Activated T-helper 2 cell treated with anti-CD3 and anti-CD28 coated beads, Interferon-gamma antibody, Interleukin-2, Interleukin-4, amounts not matched to agents 10 μg/mL and 5 μg/mL and 100 μg/mL, durations not matched to agents 14 hours and 24 hours and 36 hours (primary cell): Measurements from ENCODE around the gene ADAM12. TPM values are rescaled to one million over a fixed set of nuclear protein-coding genes. Genes with fewer than 3 reads are reported as not detected.
"Not testable (repeated sequence)": the region's sequence is repeated elsewhere in the genome, so short reads cannot be mapped to it uniquely, and the experiment has no call there.

ENCODE experiments used
- DNase-seq: peaks from one replicate; pipeline ENCODE4 v3.0.0; 2021; ENCODE audit warnings: low spot score
- H3K27ac Mint-ChIP-seq: one replicate; pipeline ENCODE4 v1.8.0; 2021; ENCODE audit warnings: mixed read lengths
- H3K27me3 Mint-ChIP-seq: one replicate; pipeline ENCODE4 v1.8.0; 2021; ENCODE audit warnings: low read depth, mixed read lengths
- H3K36me3 Mint-ChIP-seq: one replicate; pipeline ENCODE4 v1.8.0; 2021; ENCODE audit warnings: low read depth, mixed read lengths
- H3K4me1 Mint-ChIP-seq: one replicate; pipeline ENCODE4 v1.8.0; 2021; ENCODE audit warnings: low read depth, mixed read lengths
- H3K4me3 Mint-ChIP-seq: one replicate; pipeline ENCODE4 v1.8.0; 2021; ENCODE audit warnings: low read depth, mild to moderate bottlenecking, moderate library complexity, mixed read lengths
- H3K9me3 Mint-ChIP-seq: one replicate; pipeline ENCODE4 v1.8.0; 2021; ENCODE audit warnings: mixed read lengths
- intact Hi-C: fragments of 100-400 bp; cut with micrococcal nuclease; formaldehyde crosslinking; loops from one replicate; pipeline ENCODE4 v1.15.1; 2023
- total RNA-seq: library from RNA; stranded (reverse); gene quantifications from 2 replicates; pipeline ENCODE4 v1.2.3, GENCODE V29; 2022

The ADAM12 gene
- total RNA-seq, 1 donor from 2014 or later = 0.05 TPM

DNA sequence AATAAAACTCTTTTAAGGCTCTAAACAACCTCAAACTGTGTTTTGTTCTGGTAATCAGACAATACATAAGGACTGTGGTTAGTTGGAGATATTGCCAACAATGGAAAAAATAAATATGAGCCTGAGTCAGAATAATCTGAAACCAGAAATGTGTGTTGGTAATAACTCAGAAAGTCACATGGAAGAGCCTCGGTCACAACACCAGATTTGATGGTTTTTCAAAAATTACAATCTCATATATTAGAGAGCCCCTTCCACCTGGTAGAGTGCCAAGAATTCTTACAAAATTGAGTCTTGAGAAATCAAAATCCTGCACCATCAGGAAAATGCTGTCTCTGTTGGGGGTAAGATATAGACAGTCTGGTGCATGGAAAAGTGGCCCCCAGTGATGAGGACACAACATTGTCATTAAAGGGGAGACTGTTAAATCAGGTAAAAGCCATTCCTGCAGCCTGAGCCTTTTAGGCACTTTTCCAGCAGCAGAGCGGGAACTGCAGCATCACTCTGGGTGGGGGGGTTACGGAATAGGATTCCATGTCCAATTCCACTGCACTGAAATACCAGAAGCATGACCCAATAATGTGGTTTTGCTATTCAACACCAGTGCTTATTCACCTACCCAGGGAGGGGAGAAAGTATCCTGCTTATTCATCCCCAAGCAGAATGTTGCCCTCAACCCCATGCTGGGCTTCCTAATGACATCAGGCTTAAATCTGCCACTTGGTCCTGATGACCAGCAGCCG is 9.5 kb upstream of the ADAM12 start:
- H3K27ac Mint-ChIP-seq = no peak overlapping the region
- no peak overlapping the region for H3K4me3 Mint-ChIP-seq
- intact Hi-C loops = no loop called here
- H3K27me3 Mint-ChIP-seq = no peaks in the 10 kb centered on the region
- no peak for DNase-seq
- H3K36me3 Mint-ChIP-seq = no peaks in the 10 kb centered on the region
- H3K9me3 Mint-ChIP-seq = no peaks in the 10 kb centered on the region
- H3K4me1 Mint-ChIP-seq = no peaks in the 10 kb centered on the region

- no peaks in the 10 kb centered on the region for H3K4me1 Mint-ChIP-seq
- no peak overlapping the region for H3K27ac Mint-ChIP-seq
- DNase-seq = no peak
- H3K9me3 Mint-ChIP-seq = no peaks in the 10 kb centered on the region
- no peak overlapping the region for H3K4me3 Mint-ChIP-seq
- H3K27me3 Mint-ChIP-seq = no peaks in the 10 kb centered on the region
- intact Hi-C loops = no loop called here
- H3K36me3 Mint-ChIP-seq = no peaks in the 10 kb centered on the region
Measured at GRCh38 chr10:126397156-126397555, 8.9 kb upstream of the ADAM12 start.

DNA sequence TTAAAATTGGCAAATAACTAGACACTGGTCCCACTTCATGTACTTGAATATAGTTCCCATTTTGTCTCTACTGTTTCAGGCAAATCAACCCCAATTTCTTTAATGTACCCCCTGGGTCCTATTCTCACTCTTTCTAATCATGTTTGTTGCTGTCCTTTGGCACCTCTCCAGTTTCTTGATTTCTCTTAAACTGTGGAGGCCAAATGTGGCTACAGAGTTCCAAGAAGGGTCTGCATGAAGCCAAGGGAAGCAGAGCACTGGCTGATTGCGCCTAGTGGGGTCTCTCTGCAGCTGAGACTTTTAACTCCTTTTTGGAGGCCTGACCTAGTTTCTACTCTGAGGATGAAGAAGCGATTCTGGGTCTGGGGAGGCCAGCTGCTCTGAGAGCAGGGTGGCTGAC is 6.7 kb upstream of the ADAM12 start:
- no peak overlapping the region for H3K4me3 Mint-ChIP-seq
- H3K27ac Mint-ChIP-seq = no peak overlapping the region
- H3K27me3 Mint-ChIP-seq = no peaks in the 10 kb centered on the region
- H3K36me3 Mint-ChIP-seq = no peaks in the 10 kb centered on the region
- DNase-seq = no peak
- intact Hi-C loops = no loop called here
- H3K4me1 Mint-ChIP-seq = no peaks in the 10 kb centered on the region
- no peaks in the 10 kb centered on the region for H3K9me3 Mint-ChIP-seq

DNA sequence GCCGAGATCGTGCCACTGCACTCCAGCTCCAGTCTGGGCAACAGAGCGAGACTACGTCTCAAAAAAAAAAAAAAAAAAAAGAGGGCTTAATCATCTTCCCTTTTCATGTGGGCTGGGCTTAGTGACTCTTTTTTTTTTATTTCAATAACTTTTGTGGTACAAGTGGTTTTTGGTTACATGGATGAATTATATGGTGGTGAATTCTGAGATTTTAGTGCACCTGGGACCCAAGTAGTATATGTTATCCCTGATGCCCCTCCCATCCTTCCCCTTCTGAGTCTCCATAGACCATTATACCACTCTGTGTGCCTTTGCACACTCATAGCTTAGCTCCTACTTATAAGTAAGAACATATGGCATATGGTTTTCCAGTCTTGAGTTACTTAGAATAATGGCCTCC is 4.8 kb upstream of the ADAM12 start:
- intact Hi-C loops = no loop called here
- no peak overlapping the region for H3K27ac Mint-ChIP-seq
- no peaks in the 10 kb centered on the region for H3K4me1 Mint-ChIP-seq
- H3K4me3 Mint-ChIP-seq = no peak overlapping the region
- H3K27me3 Mint-ChIP-seq = peaks cover 9% of the 10 kb centered on the region
- no peaks in the 10 kb centered on the region for H3K36me3 Mint-ChIP-seq
- no peak for DNase-seq
- H3K9me3 Mint-ChIP-seq = no peaks in the 10 kb centered on the region

- intact Hi-C loops = no loop called here
- Mint-ChIP-seq H3K27ac (no peak overlapping the region), H3K36me3 (no peaks in the 10 kb centered on the region), H3K4me1 (no peaks in the 10 kb centered on the region), H3K27me3 (peaks cover 9% of the 10 kb centered on the region), H3K9me3 (no peaks in the 10 kb centered on the region), H3K4me3 (no peak overlapping the region)
- no peak for DNase-seq
Measured at GRCh38 chr10:126392469-126392868, 4.2 kb upstream of the ADAM12 start.

DNA sequence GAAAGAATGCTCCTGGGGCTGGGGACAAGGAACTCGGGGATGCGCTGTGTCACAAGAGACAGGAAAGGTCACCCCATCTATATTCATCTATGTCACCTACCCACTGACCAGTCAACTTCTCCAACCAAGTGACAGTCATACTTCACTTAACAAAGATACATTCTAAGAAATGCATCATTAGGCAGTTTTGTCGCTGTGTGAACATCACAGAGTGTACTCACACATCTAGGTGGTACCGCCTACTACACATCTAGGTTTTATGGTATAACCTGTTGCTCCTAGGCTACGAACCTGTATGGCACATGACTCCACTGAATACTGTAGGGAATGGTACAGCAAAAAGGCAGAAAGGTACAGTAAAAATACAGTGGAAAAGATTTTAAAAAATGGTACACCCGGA is 3.8 kb upstream of the ADAM12 start:
- H3K4me3 Mint-ChIP-seq = no peak overlapping the region
- intact Hi-C loops = no loop called here
- peaks cover 2% of the 10 kb centered on the region for H3K36me3 Mint-ChIP-seq
- H3K27me3 Mint-ChIP-seq = peaks cover 12% of the 10 kb centered on the region
- peaks cover 2% of the 10 kb centered on the region for H3K4me1 Mint-ChIP-seq
- no peaks in the 10 kb centered on the region for H3K9me3 Mint-ChIP-seq
- DNase-seq = no peak
- H3K27ac Mint-ChIP-seq = no peak overlapping the region

- no peaks in the 10 kb centered on the region for H3K9me3 Mint-ChIP-seq
- no peak for DNase-seq
- H3K27ac Mint-ChIP-seq = no peak overlapping the region
- intact Hi-C loops = no loop called here
- H3K27me3 Mint-ChIP-seq = peaks cover 19% of the 10 kb centered on the region
- H3K4me1 Mint-ChIP-seq = peaks cover 5% of the 10 kb centered on the region
- peaks cover 3% of the 10 kb centered on the region for H3K36me3 Mint-ChIP-seq
- H3K4me3 Mint-ChIP-seq = no peak overlapping the region
Measured at GRCh38 chr10:126391192-126391885, 3.1 kb upstream of the ADAM12 start.

DNA sequence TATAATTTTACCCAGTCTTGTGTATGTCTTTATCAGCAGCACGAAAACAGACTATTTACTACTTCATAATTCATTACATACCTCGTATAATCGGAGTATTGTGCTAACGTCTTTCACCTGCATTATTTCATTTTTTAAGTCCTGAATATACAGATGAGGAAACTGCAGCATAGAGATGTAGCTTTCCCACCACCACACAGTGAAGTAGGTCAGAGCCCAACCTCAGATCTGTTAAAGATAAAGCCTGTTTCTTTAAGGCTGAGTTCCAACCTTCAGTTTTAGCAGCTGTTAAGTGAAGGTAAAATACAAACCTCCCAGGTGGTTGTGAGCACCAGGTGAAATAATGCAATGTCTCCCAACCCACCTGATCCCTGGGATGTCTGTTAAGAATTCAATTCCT is 2.0 kb upstream of the ADAM12 start:
- no peak overlapping the region for H3K4me3 Mint-ChIP-seq
- H3K27ac Mint-ChIP-seq = no peak overlapping the region
- peaks cover 24% of the 10 kb centered on the region for H3K27me3 Mint-ChIP-seq

GRCh38 chr10:126387041-126387921 is 996 bp downstream of the ADAM12 start:
- Mint-ChIP-seq H3K27ac (no peak overlapping the region), H3K4me1 (peaks cover 5% of the 10 kb centered on the region), H3K27me3 (peaks cover 24% of the 10 kb centered on the region), H3K4me3 (peak overlapping the region; percentile 37), H3K36me3 (peaks cover 3% of the 10 kb centered on the region), H3K9me3 (no peaks in the 10 kb centered on the region)
- intact Hi-C loops = no loop called here
- DNase-seq = no peak

More for the DNA sequence above, 2.0 kb upstream of the ADAM12 start:
- H3K4me1 Mint-ChIP-seq = peaks cover 5% of the 10 kb centered on the region
- intact Hi-C loops = no loop called here
- no peak for DNase-seq
- H3K9me3 Mint-ChIP-seq = no peaks in the 10 kb centered on the region
- peaks cover 3% of the 10 kb centered on the region for H3K36me3 Mint-ChIP-seq

DNA sequence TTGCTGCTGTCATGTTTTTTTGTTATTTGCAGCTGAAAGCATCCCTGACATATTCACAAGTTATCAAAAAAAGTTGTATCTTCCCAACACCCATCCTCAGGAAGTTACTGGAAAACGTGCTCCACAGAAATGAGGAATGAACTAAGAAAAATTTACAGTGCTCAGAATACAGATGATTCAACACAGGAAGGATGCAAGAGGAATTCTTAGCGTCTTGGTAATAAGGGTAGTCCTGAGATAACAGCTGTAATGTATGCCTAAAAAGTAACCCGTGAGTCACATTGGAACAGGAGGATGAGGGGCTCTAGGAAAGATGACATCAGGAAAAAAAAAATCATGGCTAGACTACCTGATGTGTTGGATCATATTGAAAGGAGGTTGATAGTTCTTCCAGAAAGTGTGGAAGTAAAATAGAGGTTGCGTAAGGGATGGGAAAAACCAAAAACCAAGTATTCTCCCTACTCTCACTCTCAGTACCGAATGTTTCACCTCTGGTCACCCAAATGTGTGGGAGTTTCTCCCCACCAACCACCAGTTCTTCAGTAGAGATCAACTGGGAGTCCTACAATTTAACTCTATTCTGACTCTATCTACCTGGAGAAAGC is 3.9 kb downstream of the ADAM12 start:
- Mint-ChIP-seq H3K36me3 (peaks cover 3% of the 10 kb centered on the region), H3K27ac (no peak overlapping the region), H3K9me3 (no peaks in the 10 kb centered on the region), H3K27me3 (peaks cover 20% of the 10 kb centered on the region), H3K4me1 (peaks cover 5% of the 10 kb centered on the region), H3K4me3 (no peak overlapping the region)
- no peak for DNase-seq
- intact Hi-C loops = no loop called here

GRCh38 chr10:126380352-126381076 is 7.8 kb downstream of the ADAM12 start:
- DNase-seq = no peak
- Mint-ChIP-seq H3K27ac (no peak overlapping the region), H3K36me3 (no peaks in the 10 kb centered on the region), H3K9me3 (peaks cover 11% of the 10 kb centered on the region), H3K4me1 (no peaks in the 10 kb centered on the region), H3K4me3 (no peak overlapping the region), H3K27me3 (peaks cover under 1% of the 10 kb centered on the region)
- intact Hi-C loops = no loop called here

- DNase-seq, H3K27me3 Mint-ChIP-seq, H3K4me3 Mint-ChIP-seq, H3K4me1 Mint-ChIP-seq, intact Hi-C loops, H3K36me3 Mint-ChIP-seq, H3K27ac Mint-ChIP-seq: not testable (repeated sequence)
- H3K9me3 Mint-ChIP-seq = peaks cover 17% of the 10 kb centered on the region
Measured at GRCh38 chr10:126379166-126379565, 9.1 kb downstream of the ADAM12 start.
